RWPE2 (cell line): ENCODE results near the gene UBLCP1.

Source experiments
- ATAC-seq: fragments of 200-7000 bp; cut with Tn5 transposase; 3 replicates; pipeline ENCODE4 v1.9.1; 2021; ENCODE audit warnings: low read depth
- DNase-seq: peaks from one replicate; pipeline ENCODE4 v3.0.0-alpha.2; 2020; ENCODE audit warnings: low spot score
- H3K27ac ChIP-seq: fragments of 450-650 bp; 2 replicates; pipeline ENCODE4 v1.5.1; 2017; ENCODE audit warnings: mild to moderate bottlenecking; ENCODE audit not compliant: poor library complexity, severe bottlenecking
- H3K27me3 ChIP-seq: fragments of 250-450 bp; sonication (Bioruptor Pico); 2 replicates; pipeline ENCODE4 v1.5.1; 2021; ENCODE audit warnings: mild to moderate bottlenecking, moderate library complexity; ENCODE audit not compliant: insufficient read depth, poor library complexity, severe bottlenecking
- H3K36me3 ChIP-seq: fragments of 250-450 bp; sonication (Bioruptor Pico); 2 replicates; pipeline ENCODE4 v1.5.1; 2020; ENCODE audit warnings: low read depth, mild to moderate bottlenecking, moderate library complexity
- H3K4me1 ChIP-seq: fragments of 250-450 bp; sonication (Bioruptor Pico); 2 replicates; pipeline ENCODE4 v1.5.1; 2021; ENCODE audit warnings: mild to moderate bottlenecking, moderate library complexity; ENCODE audit not compliant: insufficient read depth, poor library complexity, severe bottlenecking
- H3K4me3 ChIP-seq: fragments of 250-450 bp; sonication (Bioruptor Pico); 2 replicates; pipeline ENCODE4 v1.5.1; 2021; ENCODE audit warnings: mild to moderate bottlenecking, moderate library complexity; ENCODE audit not compliant: severe bottlenecking
- H3K9me3 ChIP-seq: fragments of 250-450 bp; sonication (Bioruptor Pico); 2 replicates; pipeline ENCODE4 v1.5.1; 2021; ENCODE audit warnings: mild to moderate bottlenecking, moderate library complexity; ENCODE audit not compliant: severe bottlenecking
- CTCF ChIP-seq: fragments of 450-650 bp; IDR thresholded peaks from one replicate; pipeline ENCODE4 v1.5.1; 2017; ENCODE audit warnings: mild to moderate bottlenecking, moderate library complexity; ENCODE audit not compliant: poor library complexity, severe bottlenecking

The UBLCP1 gene

GRCh38 chr5:159244890-159245289 is 18.2 kb upstream of the UBLCP1 start:
- no peak for ATAC-seq
- Histone ChIP-seq H3K27me3 (no peaks in the 10 kb centered on the region), H3K4me3 (no peak overlapping the region), H3K36me3 (no peaks in the 10 kb centered on the region), H3K9me3 (no peaks in the 10 kb centered on the region), H3K4me1 (peaks cover 42% of the 10 kb centered on the region), H3K27ac (no peak overlapping the region)
- DNase-seq, result no peak
- no peak for TF ChIP-seq CTCF

DNA sequence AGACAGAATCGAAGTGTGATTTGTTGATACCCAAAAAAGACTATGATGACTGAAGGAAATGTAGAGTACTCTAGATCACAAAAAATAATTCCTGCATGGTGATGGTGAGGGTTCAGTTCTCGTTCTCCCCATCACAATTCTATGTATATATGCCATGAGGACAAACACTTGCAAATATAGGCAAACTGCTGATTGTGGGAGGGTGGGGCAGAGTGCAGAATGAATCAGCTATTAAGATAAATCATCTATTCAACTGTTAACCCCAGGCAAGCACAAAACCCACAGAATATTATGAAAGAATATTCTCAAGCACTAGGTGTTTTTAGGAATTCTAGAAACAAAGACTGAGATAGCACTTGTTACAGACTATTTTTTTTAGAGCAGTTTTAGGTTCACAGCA is 13.9 kb upstream of the UBLCP1 start:
- ATAC-seq (peak; percentile 69), DNase-seq (no peak)
- Histone ChIP-seq H3K27me3 (no peaks in the 10 kb centered on the region), H3K27ac (no peak overlapping the region), H3K4me3 (no peak overlapping the region), H3K4me1 (peaks cover 7% of the 10 kb centered on the region), H3K9me3 (no peaks in the 10 kb centered on the region), H3K36me3 (no peaks in the 10 kb centered on the region)
- no peak for TF ChIP-seq CTCF

- no peak for TF ChIP-seq CTCF
- no peaks in the 10 kb centered on the region for H3K36me3 ChIP-seq
- DNase-seq (no peak), ATAC-seq (0 out of 3 replicates have a peak, but pooled peaks have one; percentile 32)
- H3K9me3 ChIP-seq, result no peaks in the 10 kb centered on the region
- no peak overlapping the region for H3K27ac ChIP-seq
- peaks cover 7% of the 10 kb centered on the region for H3K4me1 ChIP-seq
- no peaks in the 10 kb centered on the region for H3K27me3 ChIP-seq
- H3K4me3 ChIP-seq, result no peak overlapping the region
These were observed 10.9 kb upstream of the UBLCP1 start for GRCh38 chr5:159252195-159252594.

GRCh38 chr5:159257007-159257406 is 6.1 kb upstream of the UBLCP1 start:
- H3K36me3 ChIP-seq, result no peaks in the 10 kb centered on the region
- no peak overlapping the region for H3K4me3 ChIP-seq
- DNase-seq (no peak), ATAC-seq (peak; percentile 33; the same call in 1 of the 3 replicates)
- no peak for TF ChIP-seq CTCF
- H3K4me1 ChIP-seq, result peaks cover 1% of the 10 kb centered on the region
- no peak overlapping the region for H3K27ac ChIP-seq
- H3K27me3 ChIP-seq, result no peaks in the 10 kb centered on the region
- no peaks in the 10 kb centered on the region for H3K9me3 ChIP-seq

DNA sequence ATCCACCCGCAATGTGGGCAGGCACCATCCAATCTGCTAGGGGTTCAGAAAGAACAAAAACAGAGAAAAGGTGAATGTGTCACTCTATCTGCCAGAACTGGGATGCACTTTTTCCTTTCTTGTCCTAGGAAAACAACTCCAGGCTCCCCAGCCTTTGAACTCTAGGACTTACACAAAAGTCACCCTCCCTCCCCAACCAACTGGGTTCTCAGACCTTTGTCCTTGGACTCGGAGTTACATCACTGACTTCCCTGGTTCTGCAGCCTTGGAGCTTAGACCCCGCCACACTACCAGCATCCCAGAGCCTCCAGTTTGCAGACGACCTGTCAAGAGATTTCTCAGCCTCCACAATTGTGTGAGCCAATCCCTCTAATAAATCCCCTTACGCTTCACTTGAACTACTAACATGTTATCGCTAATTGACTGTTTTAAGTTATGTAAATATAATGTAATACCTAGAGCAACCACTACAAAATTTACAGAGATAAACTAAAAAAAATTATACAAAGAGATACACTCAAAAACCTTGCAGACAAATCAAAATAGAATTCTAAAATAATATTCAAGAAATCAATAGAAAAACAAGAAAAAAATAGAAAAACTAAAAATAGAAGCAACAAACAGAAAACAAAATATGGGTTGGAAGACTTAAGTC is 5.3 kb upstream of the UBLCP1 start:
- H3K27me3 ChIP-seq, result no peaks in the 10 kb centered on the region
- H3K36me3 ChIP-seq, result no peaks in the 10 kb centered on the region
- H3K4me1 ChIP-seq, result peaks cover 6% of the 10 kb centered on the region
- no peak for DNase-seq
- ATAC-seq, result no peak
- TF ChIP-seq CTCF, result peak; percentile 6
- no peaks in the 10 kb centered on the region for H3K9me3 ChIP-seq
- H3K4me3 ChIP-seq, result no peak overlapping the region
- no peak overlapping the region for H3K27ac ChIP-seq
